ENCODE measurements around the gene RCSD1.

- TF ChIP-seq, protein P1, sequence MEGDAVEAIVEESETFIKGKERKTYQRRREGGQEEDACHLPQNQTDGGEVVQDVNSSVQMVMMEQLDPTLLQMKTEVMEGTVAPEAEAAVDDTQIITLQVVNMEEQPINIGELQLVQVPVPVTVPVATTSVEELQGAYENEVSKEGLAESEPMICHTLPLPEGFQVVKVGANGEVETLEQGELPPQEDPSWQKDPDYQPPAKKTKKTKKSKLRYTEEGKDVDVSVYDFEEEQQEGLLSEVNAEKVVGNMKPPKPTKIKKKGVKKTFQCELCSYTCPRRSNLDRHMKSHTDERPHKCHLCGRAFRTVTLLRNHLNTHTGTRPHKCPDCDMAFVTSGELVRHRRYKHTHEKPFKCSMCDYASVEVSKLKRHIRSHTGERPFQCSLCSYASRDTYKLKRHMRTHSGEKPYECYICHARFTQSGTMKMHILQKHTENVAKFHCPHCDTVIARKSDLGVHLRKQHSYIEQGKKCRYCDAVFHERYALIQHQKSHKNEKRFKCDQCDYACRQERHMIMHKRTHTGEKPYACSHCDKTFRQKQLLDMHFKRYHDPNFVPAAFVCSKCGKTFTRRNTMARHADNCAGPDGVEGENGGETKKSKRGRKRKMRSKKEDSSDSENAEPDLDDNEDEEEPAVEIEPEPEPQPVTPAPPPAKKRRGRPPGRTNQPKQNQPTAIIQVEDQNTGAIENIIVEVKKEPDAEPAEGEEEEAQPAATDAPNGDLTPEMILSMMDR (IDR thresholded peaks at IDR 0.05; ENCODE audit: insufficient read depth, low read depth, low read length), result no peak
- TF ChIP-seq EZH2 (IDR thresholded peaks at IDR 0.05; ENCODE audit: insufficient read depth, low read length), result no peak
These were observed 5.9 kb downstream of the RCSD1 start for GRCh38 chr1:167635941-167636340.

Measured in astrocyte (in vitro differentiated cells and primary cell).